HG02973 (cell line): ENCODE data around the gene SPAG16.

Source experiments
- ATAC-seq: cut with Tn5 transposase; IDR thresholded peaks from one replicate; pipeline ENCODE4 v1.9.1; 2021; ENCODE audit warnings: moderate library complexity; ENCODE audit not compliant: unreplicated experiment

The SPAG16 gene

GRCh38 chr2:214328941-214329340, 1044.7 kb downstream of the SPAG16 start:
- ATAC-seq: no peak

GRCh38 chr2:214341646-214342045, 1057.4 kb downstream of the SPAG16 start:
- ATAC-seq: no peak

GRCh38 chr2:214358506-214358905, 1074.2 kb downstream of the SPAG16 start:
- ATAC-seq: no peak

GRCh38 chr2:214361116-214361515, 1076.9 kb downstream of the SPAG16 start:
- no peak for ATAC-seq

- ATAC-seq: no peak
Observed at GRCh38 chr2:214365549-214365948, 1081.3 kb downstream of the SPAG16 start.

GRCh38 chr2:214367171-214367570, 1082.9 kb downstream of the SPAG16 start:
- ATAC-seq: no peak

GRCh38 chr2:214376618-214377285, 1092.5 kb downstream of the SPAG16 start:
- no peak for ATAC-seq

GRCh38 chr2:214377286-214377624, 1093.0 kb downstream of the SPAG16 start:
- no peak for ATAC-seq

GRCh38 chr2:214378455-214379103, 1094.3 kb downstream of the SPAG16 start:
- ATAC-seq: no peak

- ATAC-seq: no peak
Observed at GRCh38 chr2:214379227-214379626, 1095.0 kb downstream of the SPAG16 start.

- no peak for ATAC-seq
Observed at GRCh38 chr2:214380681-214381080, 1096.4 kb downstream of the SPAG16 start.

- ATAC-seq: no peak
Observed at GRCh38 chr2:214382229-214382628, 1098.0 kb downstream of the SPAG16 start.

GRCh38 chr2:214386720-214387119, 1102.5 kb downstream of the SPAG16 start:
- no peak for ATAC-seq

- no peak for ATAC-seq
Observed at GRCh38 chr2:214389334-214389733, 1105.1 kb downstream of the SPAG16 start.

- ATAC-seq: no peak
Observed at GRCh38 chr2:214393796-214394195, 1109.5 kb downstream of the SPAG16 start.

GRCh38 chr2:214395040-214395439, 1110.8 kb downstream of the SPAG16 start:
- ATAC-seq: no peak

- no peak for ATAC-seq
Observed at GRCh38 chr2:214401580-214401979, 1117.3 kb downstream of the SPAG16 start.

- ATAC-seq: no peak
Observed at GRCh38 chr2:214410128-214410775, 1126.0 kb downstream of the SPAG16 start.

GRCh38 chr2:214410918-214411554, 1126.8 kb downstream of the SPAG16 start, which contains the start of gene VWC2L:
VWC2L (plus strand) TSS chr2:214411054; CDS start chr2:214414194, 3,140 bp downstream.
- peak; percentile 74 for ATAC-seq

GRCh38 chr2:214412679-214413078, 1128.4 kb downstream of the SPAG16 start:
- ATAC-seq: no peak

- ATAC-seq: no peak
Observed at GRCh38 chr2:214436470-214436869, 1152.2 kb downstream of the SPAG16 start.
